ENCODE measurements around the gene ZNF710. TPM values are rescaled to one million over a fixed set of nuclear protein-coding genes. Genes with fewer than 3 reads are reported as not detected.

ZNF710 gene
- total RNA-seq, 3 donors from 2014 or later (not counting 1 experiment from before 2014, with no cell fraction given) = 26.5 to 43.1 (median 26.6) TPM

GRCh38 chr15:90062023-90062442 lies 60.9 kb downstream of the ZNF710 start:
- no peaks in the 10 kb centered on the region for H3K27me3 ChIP-seq (ENCODE audit: control insufficient read depth, insufficient read depth, low read length)
- no peaks in the 10 kb centered on the region for H3K36me3 Mint-ChIP-seq
- H3K9me3 ChIP-seq (ENCODE audit: control insufficient read depth, insufficient read depth, low read length) = no peaks in the 10 kb centered on the region
- no peaks in the 10 kb centered on the region for H3K36me3 ChIP-seq (ENCODE audit: control insufficient read depth, insufficient read depth, low read length)
- H3K27ac Mint-ChIP-seq = peak overlapping the region; percentile 50 to 82
- H3K9me3 Mint-ChIP-seq = no peaks in the 10 kb centered on the region
- intact Hi-C loops (cut with micrococcal nuclease) = no loop called here
- DNase-seq (peak in 1 of 2 donors; percentile 60), ATAC-seq (peak in 2 of 3 donors; percentile 25 to 34)
- H3K27me3 Mint-ChIP-seq (ENCODE audit: low read depth in 2 of 2) = no peaks in the 10 kb centered on the region
- no peak overlapping the region for H3K4me3 ChIP-seq (ENCODE audit: low read length)
- H3K27ac ChIP-seq (ENCODE audit: low read length) = peak overlapping the region; percentile 34
- TF ChIP-seq CTCF (IDR thresholded peaks at IDR 0.05) = no peak
- H3K4me3 Mint-ChIP-seq = no peak overlapping the region
- H3K4me1 ChIP-seq (ENCODE audit: control insufficient read depth, insufficient read depth, low read length) = peaks cover 79% of the 10 kb centered on the region
- 84% methylated on average over 8 of the region's 8 CpGs for WGBS (ENCODE audit: insufficient coverage)
- H3K4me1 Mint-ChIP-seq = peaks cover 25 to 53% of the 10 kb centered on the region in 2 donors

GRCh38 chr15:90062462-90062932 lies 61.4 kb downstream of the ZNF710 start:
- no peak for TF ChIP-seq CTCF (IDR thresholded peaks at IDR 0.05)
- WGBS (ENCODE audit: insufficient coverage) = 85% methylated on average over 16 of the region's 16 CpGs
- Mint-ChIP-seq H3K27me3 (ENCODE audit: low read depth in 2 of 2) (no peaks in the 10 kb centered on the region), H3K9me3 (no peaks in the 10 kb centered on the region), H3K4me1 (peaks cover 25 to 54% of the 10 kb centered on the region in 2 donors), H3K36me3 (no peaks in the 10 kb centered on the region), H3K4me3 (no peak overlapping the region), H3K27ac (peak overlapping the region in 1 of 2 donors; percentile 82)
- H3K27me3 ChIP-seq (ENCODE audit: control insufficient read depth, insufficient read depth, low read length) = no peaks in the 10 kb centered on the region
- ATAC-seq (no peak), DNase-seq (peak in 1 of 2 donors; percentile 50)
- no peak overlapping the region for H3K27ac ChIP-seq (ENCODE audit: low read length)
- H3K4me1 ChIP-seq (ENCODE audit: control insufficient read depth, insufficient read depth, low read length) = peaks cover 79% of the 10 kb centered on the region
- no peaks in the 10 kb centered on the region for H3K9me3 ChIP-seq (ENCODE audit: control insufficient read depth, insufficient read depth, low read length)
- no peak overlapping the region for H3K4me3 ChIP-seq (ENCODE audit: low read length)
- intact Hi-C loops (cut with micrococcal nuclease) = no loop called here
- no peaks in the 10 kb centered on the region for H3K36me3 ChIP-seq (ENCODE audit: control insufficient read depth, insufficient read depth, low read length)

- Histone ChIP-seq H3K36me3 (ENCODE audit: control insufficient read depth, insufficient read depth, low read length) (peaks cover 6% of the 10 kb centered on the region), H3K27ac (ENCODE audit: low read length) (peak overlapping the region; percentile 60), H3K4me1 (ENCODE audit: control insufficient read depth, insufficient read depth, low read length) (peaks cover 73% of the 10 kb centered on the region), H3K27me3 (ENCODE audit: control insufficient read depth, insufficient read depth, low read length) (no peaks in the 10 kb centered on the region), H3K9me3 (ENCODE audit: control insufficient read depth, insufficient read depth, low read length) (no peaks in the 10 kb centered on the region), H3K4me3 (ENCODE audit: low read length) (no peak overlapping the region)
- ATAC-seq (no peak), DNase-seq (no peak)
- intact Hi-C loops (cut with micrococcal nuclease) = no loop called here
- H3K9me3 Mint-ChIP-seq = no peaks in the 10 kb centered on the region
- H3K36me3 Mint-ChIP-seq = no peaks in the 10 kb centered on the region
- no peaks in the 10 kb centered on the region for H3K27me3 Mint-ChIP-seq (ENCODE audit: low read depth in 2 of 2)
- peaks cover 20 to 50% of the 10 kb centered on the region in 2 donors for H3K4me1 Mint-ChIP-seq
- H3K27ac Mint-ChIP-seq = peak overlapping the region in 1 of 2 donors; percentile 45
- no peak for TF ChIP-seq CTCF (IDR thresholded peaks at IDR 0.05)
- no peak overlapping the region for H3K4me3 Mint-ChIP-seq
- WGBS (ENCODE audit: insufficient coverage) = 87% methylated on average over 19 of the region's 20 CpGs
These were observed 62.0 kb downstream of the ZNF710 start for GRCh38 chr15:90062973-90063769.
